B cell (primary cell): ENCODE data around the gene OVCA2.

Experiments used
- CTCF ChIP-seq: fragments of 200-600 bp; IDR thresholded peaks from one replicate; pipeline ENCODE4 v1.8.0; 2022; ENCODE audit warnings: antibody characterized with exemption, mild to moderate bottlenecking
- EZH2 ChIP-seq: IDR thresholded peaks from 2 replicates; pipeline ENCODE4 v1.6.1; 2012; ENCODE audit warnings: borderline replicate concordance, low read depth, mild to moderate bottlenecking, moderate library complexity, low read length; ENCODE audit not compliant: insufficient read depth, poor library complexity, severe bottlenecking

GRCh38 chr17:2049333-2050299, 7.8 kb downstream of the OVCA2 start:
- no peak for TF ChIP-seq CTCF
- TF ChIP-seq EZH2 = no peak
